B cell (primary cell): Measurements from ENCODE around the gene DBX1. TPM values are rescaled to one million over a fixed set of nuclear protein-coding genes. Genes with fewer than 3 reads are reported as not detected.

ENCODE experiments used
- ATAC-seq: fragments of 200-7000 bp; cut with Tn5 transposase; one replicate; pipeline ENCODE4 v1.10.0; 2021; ENCODE audit warnings: low read depth, mild to moderate bottlenecking, moderate number of reproducible peaks, moderate library complexity
- CTCF ChIA-PET: fragments of 350-600 bp; sonication (Branson Sonifier 250); formaldehyde crosslinking; loops from one replicate; lab custom pipeline; 2021; ENCODE audit warnings: antibody characterized with exemption, inconsistent platforms; lab: Charles Lee
- POLR2A ChIA-PET: fragments of 350-600 bp; sonication (Branson Sonifier 250); formaldehyde crosslinking; loops from one replicate; lab custom pipeline; 2021; ENCODE audit warnings: antibody characterized with exemption; lab: Charles Lee
- DNase-seq: peaks from one replicate; pipeline ENCODE4 v3.0.0; 2013
- H2AFZ ChIP-seq: 2 replicates; pipeline ENCODE4 v1.6.1; 2012; ENCODE audit warnings: mild to moderate bottlenecking, low read depth, low read length; ENCODE audit not compliant: insufficient read depth, poor library complexity, severe bottlenecking
- H3K27ac ChIP-seq, 2 donors: 1 replicate in 1 of 2; 2 replicates in 1 of 2; pipeline ENCODE4 v1.5.1; 2012 to 2013; ENCODE audit warnings: low read length in 2 of 2, mild to moderate bottlenecking in 2 of 2, moderate library complexity in 1 of 2
- H3K27me3 ChIP-seq, 4 experiments: fragments of 200-600 bp in 1 of 4; sonication (generic) in 1 of 4; replicated peaks in 1 of 4; 1 replicate in 2 of 4; 2 replicates in 2 of 4; pipeline versions ENCODE4 v1.6.1 to v1.7.0; 2013 to 2016; ENCODE audit warnings: low read length in 3 of 4, mild to moderate bottlenecking in 2 of 4, mixed read lengths in 1 of 4, moderate library complexity in 1 of 4; ENCODE audit not compliant: insufficient read depth in 4 of 4, control insufficient read depth in 3 of 4; ENCODE audit errors: control extremely low read depth in 1 of 4
- H3K36me3 ChIP-seq, 2 experiments: replicated peaks in 1 of 2; 1 replicate in 1 of 2; 2 replicates in 1 of 2; pipeline versions ENCODE4 v1.6.1 to v1.7.1; 2013; ENCODE audit warnings: low read length in 1 of 2; ENCODE audit not compliant: insufficient read depth in 2 of 2, control insufficient read depth in 1 of 2; ENCODE audit errors: control extremely low read depth in 1 of 2, extremely low read depth in 1 of 2
- H3K4me1 ChIP-seq, 2 donors: fragments of 200-600 bp in 1 of 2; sonication (generic) in 1 of 2; 1 replicate in 1 of 2; 2 replicates in 1 of 2; pipeline versions ENCODE4 v1.5.1 to v1.6.1; 2013 to 2017; ENCODE audit warnings: low read length in 2 of 2; ENCODE audit not compliant: control insufficient read depth in 2 of 2, insufficient read depth in 2 of 2
- H3K4me2 ChIP-seq: replicated peaks from 2 replicates; pipeline ENCODE3; 2012; ENCODE audit warnings: mild to moderate bottlenecking, low read depth, low read length; ENCODE audit not compliant: poor library complexity, severe bottlenecking
- H3K4me3 ChIP-seq, 5 experiments: fragments of 200-600 bp in 1 of 5; sonication (generic) in 1 of 5; 1 replicate in 3 of 5; 2 replicates in 2 of 5; pipeline versions ENCODE4 v1.5.1 to v1.7.0; 2011 to 2016; ENCODE audit warnings: low read length in 4 of 5, mild to moderate bottlenecking in 4 of 5, low read depth in 2 of 5, control low read depth in 1 of 5, moderate library complexity in 1 of 5; ENCODE audit not compliant: insufficient read depth in 1 of 5; ENCODE audit errors: control extremely low read depth in 1 of 5, extremely low read depth in 1 of 5
- H3K79me2 ChIP-seq: fragments of 200-600 bp; sonication (generic); one replicate; pipeline ENCODE4 v1.6.0; 2016; ENCODE audit warnings: low read length; ENCODE audit not compliant: control insufficient read depth, insufficient read depth
- H3K9ac ChIP-seq: fragments of 200-600 bp; sonication (generic); 2 replicates; pipeline ENCODE4 v1.6.1; 2017; ENCODE audit warnings: mild to moderate bottlenecking, low read length, moderate library complexity
- H3K9me3 ChIP-seq, 3 donors: one replicate each; pipeline versions ENCODE4 v1.6.1 to v1.7.1; 2013; ENCODE audit warnings: low read length in 2 of 3; ENCODE audit not compliant: control insufficient read depth in 2 of 3, insufficient read depth in 1 of 3; ENCODE audit errors: control extremely low read depth in 1 of 3
- H4K20me1 ChIP-seq: 2 replicates; pipeline ENCODE4 v1.6.0; 2012; ENCODE audit warnings: mild to moderate bottlenecking, low read length; ENCODE audit not compliant: insufficient read depth, control insufficient read depth, poor library complexity, severe bottlenecking
- H3K27ac Mint-ChIP-seq: one replicate; pipeline ENCODE4 v1.8.0; 2021; ENCODE audit warnings: mixed read lengths
- H3K27me3 Mint-ChIP-seq: one replicate; pipeline ENCODE4 v1.8.0; 2021; ENCODE audit warnings: mixed read lengths
- H3K4me1 Mint-ChIP-seq: one replicate; pipeline ENCODE4 v1.8.0; 2021; ENCODE audit warnings: mixed read lengths
- H3K4me3 Mint-ChIP-seq: one replicate; pipeline ENCODE4 v1.8.0; 2021; ENCODE audit warnings: mixed read lengths
- H3K9me3 Mint-ChIP-seq: one replicate; pipeline ENCODE4 v1.8.0; 2022; ENCODE audit warnings: mixed read lengths; ENCODE audit not compliant: insufficient read depth
- EZH2 ChIP-seq: IDR thresholded peaks from 2 replicates; pipeline ENCODE4 v1.6.1; 2012; ENCODE audit warnings: borderline replicate concordance, low read depth, mild to moderate bottlenecking, moderate library complexity, low read length; ENCODE audit not compliant: insufficient read depth, poor library complexity, severe bottlenecking
- WGBS: methylation state at CpG from one replicate; pipeline ENCODE4 v1.1.5; 2013; ENCODE audit warnings: missing lambda C conversion rate; ENCODE audit not compliant: insufficient coverage; 5-methylcytosine and 5-hydroxymethylcytosine counted together
- intact Hi-C: fragments of 100-400 bp; cut with micrococcal nuclease; formaldehyde crosslinking; loops from one replicate; pipeline ENCODE4 v1.10.0; 2022
- polyA plus RNA-seq: library from polyadenylated mRNA; depleted of rRNA; stranded (reverse); fragments of >200 nt; gene quantifications from 2 replicates; pipeline ENCODE4 v1.2.3, GENCODE V29; 2012
- total RNA-seq, 2 donors: library from RNA; stranded (reverse); fragments of 120-200 nt in 1 of 2; gene quantifications; 1 replicate in 1 of 2; 2 replicates in 1 of 2; pipeline versions ENCODE4 v1.2.3 to v1.2.4, GENCODE V29; 2013 to 2022
- TF ChIP-seq, protein P1 (sequence below): fragments of 200-600 bp; IDR thresholded peaks from one replicate; pipeline ENCODE4 v1.8.0; 2022; ENCODE audit warnings: antibody characterized with exemption, mild to moderate bottlenecking

DBX1 gene
- total and polyA plus RNA-seq, 2 donors (not counting 1 experiment from before 2014, with no cell fraction given) = not detected

- Histone ChIP-seq H3K27me3 (peaks cover 0 to 4% (median 0%) of the 10 kb centered on the region in 4 experiments), H3K27ac (no peak overlapping the region), H3K9ac (no peak overlapping the region), H2AFZ (no peak overlapping the region), H3K4me2 (no peak overlapping the region), H4K20me1 (no peaks in the 10 kb centered on the region), H3K4me1 (peaks cover under 1% of the 10 kb centered on the region in 2 donors), H3K79me2 (no peaks in the 10 kb centered on the region), H3K9me3 (no peaks in the 10 kb centered on the region), H3K4me3 (no peak overlapping the region), H3K36me3 (no peaks in the 10 kb centered on the region)
- CTCF ChIA-PET = interaction anchor here (1.2 to 4.7 kb wide), 8 partner anchors 8 to 227 kb away, joined by 4 to 63 read pairs (median 22); no protein-coding TSS in a partner anchor
- H3K9me3 Mint-ChIP-seq = no peaks in the 10 kb centered on the region
- peaks cover 15% of the 10 kb centered on the region for H3K27me3 Mint-ChIP-seq
- POLR2A ChIA-PET = no interaction called here
- intact Hi-C loops = no loop called here
- H3K4me3 Mint-ChIP-seq = no peak overlapping the region
- DNase-seq (no peak), ATAC-seq (no peak)
- H3K27ac Mint-ChIP-seq = no peak overlapping the region
- TF ChIP-seq, protein P1, sequence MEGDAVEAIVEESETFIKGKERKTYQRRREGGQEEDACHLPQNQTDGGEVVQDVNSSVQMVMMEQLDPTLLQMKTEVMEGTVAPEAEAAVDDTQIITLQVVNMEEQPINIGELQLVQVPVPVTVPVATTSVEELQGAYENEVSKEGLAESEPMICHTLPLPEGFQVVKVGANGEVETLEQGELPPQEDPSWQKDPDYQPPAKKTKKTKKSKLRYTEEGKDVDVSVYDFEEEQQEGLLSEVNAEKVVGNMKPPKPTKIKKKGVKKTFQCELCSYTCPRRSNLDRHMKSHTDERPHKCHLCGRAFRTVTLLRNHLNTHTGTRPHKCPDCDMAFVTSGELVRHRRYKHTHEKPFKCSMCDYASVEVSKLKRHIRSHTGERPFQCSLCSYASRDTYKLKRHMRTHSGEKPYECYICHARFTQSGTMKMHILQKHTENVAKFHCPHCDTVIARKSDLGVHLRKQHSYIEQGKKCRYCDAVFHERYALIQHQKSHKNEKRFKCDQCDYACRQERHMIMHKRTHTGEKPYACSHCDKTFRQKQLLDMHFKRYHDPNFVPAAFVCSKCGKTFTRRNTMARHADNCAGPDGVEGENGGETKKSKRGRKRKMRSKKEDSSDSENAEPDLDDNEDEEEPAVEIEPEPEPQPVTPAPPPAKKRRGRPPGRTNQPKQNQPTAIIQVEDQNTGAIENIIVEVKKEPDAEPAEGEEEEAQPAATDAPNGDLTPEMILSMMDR = no peak
- no peak for TF ChIP-seq EZH2
- 100% methylated on average over 1 of the region's 8 CpGs for WGBS
- peaks cover 3% of the 10 kb centered on the region for H3K4me1 Mint-ChIP-seq
Measured at GRCh38 chr11:20126724-20127123, 33.6 kb downstream of the DBX1 start.

GRCh38 chr11:20125927-20126326 lies 34.3 kb downstream of the DBX1 start:
- POLR2A ChIA-PET = no interaction called here

More at GRCh38 chr11:20125927-20126326, 34.3 kb downstream of the DBX1 start:
- no peak overlapping the region for H2AFZ ChIP-seq
- ATAC-seq (no peak), DNase-seq (no peak)
- peaks cover 19% of the 10 kb centered on the region for H3K27me3 Mint-ChIP-seq
- H3K79me2 ChIP-seq = no peaks in the 10 kb centered on the region
- no peak overlapping the region for H3K4me3 ChIP-seq
- no peaks in the 10 kb centered on the region for H3K9me3 Mint-ChIP-seq
- WGBS = 91% methylated on average over 5 of the region's 6 CpGs
- TF ChIP-seq EZH2 = no peak
- TF ChIP-seq, protein P1 = no peak
- no peak overlapping the region for H3K27ac ChIP-seq
- H3K4me1 ChIP-seq = no peaks in the 10 kb centered on the region
- intact Hi-C loops = no loop called here
- no peaks in the 10 kb centered on the region for H3K36me3 ChIP-seq
- CTCF ChIA-PET = interaction anchor here (1.1 to 4.7 kb wide), 5 partner anchors 9 to 547 kb away, joined by 3 to 25 read pairs (median 6); no protein-coding TSS in a partner anchor
- H3K4me2 ChIP-seq = no peak overlapping the region
- no peak overlapping the region for H3K9ac ChIP-seq
- no peaks in the 10 kb centered on the region for H3K9me3 ChIP-seq
- no peak overlapping the region for H3K4me3 Mint-ChIP-seq
- H3K27ac Mint-ChIP-seq = no peak overlapping the region
- no peaks in the 10 kb centered on the region for H3K4me1 Mint-ChIP-seq
- H3K27me3 ChIP-seq = no peaks in the 10 kb centered on the region
- H4K20me1 ChIP-seq = no peaks in the 10 kb centered on the region
